Ammon's horn (tissue), 1 donor: ENCODE results near the gene MRPS25.
"Not testable (repeated sequence)": the region's sequence is repeated elsewhere in the genome, so short reads cannot be mapped to it uniquely, and the experiment has no call there.

Source experiments
- DNase-seq: peaks from one replicate; pipeline ENCODE4 v3.0.0-alpha.2; 2016; ENCODE audit warnings: low spot score

MRPS25 gene

GRCh38 chr3:15043408-15044171, 21.5 kb downstream of the MRPS25 start:
- DNase-seq: peak; percentile 24

- no peak for DNase-seq
Observed at GRCh38 chr3:15042936-15043335, 22.2 kb downstream of the MRPS25 start.

- no peak for DNase-seq
Observed at GRCh38 chr3:15041950-15042349, 23.2 kb downstream of the MRPS25 start.

- no peak for DNase-seq
Observed at GRCh38 chr3:15040844-15041243, 24.3 kb downstream of the MRPS25 start.

- DNase-seq: no peak
Observed at GRCh38 chr3:15038306-15038705, 26.8 kb downstream of the MRPS25 start.

- no peak for DNase-seq
Observed at GRCh38 chr3:15033103-15033502, 32.0 kb downstream of the MRPS25 start.

- no peak for DNase-seq
Observed at GRCh38 chr3:15032650-15033049, 32.5 kb downstream of the MRPS25 start.

- DNase-seq: no peak
Observed at GRCh38 chr3:15029625-15030024, 35.5 kb downstream of the MRPS25 start.

- DNase-seq: no peak
Observed at GRCh38 chr3:15023719-15024118, 41.4 kb downstream of the MRPS25 start.

- DNase-seq: no peak
Observed at GRCh38 chr3:15023249-15023648, 41.9 kb downstream of the MRPS25 start.

GRCh38 chr3:15017191-15017590, 47.9 kb downstream of the MRPS25 start:
- DNase-seq: no peak

GRCh38 chr3:15015456-15015855, 49.7 kb downstream of the MRPS25 start:
- no peak for DNase-seq

GRCh38 chr3:15014606-15015328, 50.3 kb downstream of the MRPS25 start:
- DNase-seq: no peak

GRCh38 chr3:15011174-15011573, 53.9 kb downstream of the MRPS25 start:
- DNase-seq: no peak

- no peak for DNase-seq
Observed at GRCh38 chr3:15010664-15011063, 54.5 kb downstream of the MRPS25 start.

- DNase-seq: no peak
Observed at GRCh38 chr3:15009167-15009566, 55.9 kb downstream of the MRPS25 start.

- DNase-seq: no peak
Observed at GRCh38 chr3:15007681-15008141, 57.4 kb downstream of the MRPS25 start.

- not testable (repeated sequence) for DNase-seq
Observed at GRCh38 chr3:14999182-14999581, 65.9 kb downstream of the MRPS25 start.
